IMR-90 (cell line): ENCODE measurements around the gene NFATC3. TPM values are rescaled to one million over a fixed set of nuclear protein-coding genes. Genes with fewer than 3 reads are reported as not detected.

ENCODE experiments used
- ATAC-seq: fragments of 200-7000 bp; cut with Tn5 transposase; 2 replicates; pipeline ENCODE4 v1.9.1; 2020; ENCODE audit warnings: low read depth, mild to moderate bottlenecking, moderate library complexity
- BruUV-seq: library from RNA; stranded (reverse); fragments of 400-500 nt; replicated peaks from 2 replicates; lab custom pipeline; 2021; lab: Mats Ljungman, UMichigan
- CTCF ChIA-PET: fragments of 300-600 bp; formaldehyde crosslinking; extraction: SDS; loops from one replicate; lab custom pipeline; 2021; ENCODE audit warnings: antibody characterized with exemption; lab: Yijun Ruan, JAX
- POLR2A ChIA-PET: fragments of 300-600 bp; sonication (Branson Sonifier 250); formaldehyde crosslinking; loops from one replicate; lab custom pipeline; 2022; ENCODE audit warnings: antibody characterized with exemption; ENCODE audit not compliant: unreplicated experiment; lab: Charles Lee
- DNase-seq: peaks from one replicate; pipeline ENCODE4 v3.0.0; 2013
- H2AFZ ChIP-seq: replicated peaks from 2 replicates; pipeline ENCODE3; 2013; ENCODE audit warnings: low read length, mild to moderate bottlenecking; ENCODE audit not compliant: poor library complexity
- H2AK5ac ChIP-seq: 2 replicates; pipeline ENCODE4 v1.6.1; 2013; ENCODE audit warnings: low read depth, low read length, inconsistent platforms
- H2AK9ac ChIP-seq: replicated peaks from 2 replicates; pipeline ENCODE3; 2013; ENCODE audit warnings: mild to moderate bottlenecking, low read depth, low read length, moderate library complexity; ENCODE audit not compliant: poor library complexity
- H2BK120ac ChIP-seq: 2 replicates; pipeline ENCODE4 v1.6.1; 2013; ENCODE audit warnings: low read depth, low read length, inconsistent platforms
- H2BK15ac ChIP-seq: 3 replicates; pipeline ENCODE4 v1.6.1; 2013; ENCODE audit warnings: low read depth, low read length, inconsistent platforms
- H2BK20ac ChIP-seq: 2 replicates; pipeline ENCODE4 v1.6.1; 2013; ENCODE audit warnings: low read depth, mild to moderate bottlenecking, inconsistent platforms, low read length, moderate library complexity
- H2BK5ac ChIP-seq: 2 replicates; pipeline ENCODE4 v1.6.1; 2013; ENCODE audit warnings: mild to moderate bottlenecking, low read depth, low read length, inconsistent platforms; ENCODE audit not compliant: poor library complexity, severe bottlenecking
- H3K14ac ChIP-seq: replicated peaks from 2 replicates; pipeline ENCODE4 v1.6.1; 2013; ENCODE audit warnings: low read depth, low read length, inconsistent platforms
- H3K18ac ChIP-seq: 2 replicates; pipeline ENCODE4 v1.6.1; 2013; ENCODE audit warnings: low read depth, low read length, control low read depth
- H3K23ac ChIP-seq: 2 replicates; pipeline ENCODE4 v1.6.1; 2013; ENCODE audit warnings: low read depth, low read length, inconsistent platforms
- H3K27ac ChIP-seq: 2 replicates; pipeline ENCODE4 v1.5.1; 2013; ENCODE audit warnings: mild to moderate bottlenecking, control low read depth, low read length; ENCODE audit not compliant: insufficient read depth
- H3K27me3 ChIP-seq: 2 replicates; pipeline ENCODE4 v1.6.1; 2013; ENCODE audit warnings: low read length; ENCODE audit not compliant: control insufficient read depth, insufficient read depth
- H3K36me3 ChIP-seq: 2 replicates; pipeline ENCODE4 v1.6.1; 2013; ENCODE audit warnings: low read length, mixed read lengths; ENCODE audit not compliant: control insufficient read depth, insufficient read depth
- H3K4ac ChIP-seq: 2 replicates; pipeline ENCODE4 v1.6.1; 2013; ENCODE audit warnings: low read depth, low read length, inconsistent platforms
- H3K4me1 ChIP-seq: 2 replicates; pipeline ENCODE4 v1.6.1; 2013; ENCODE audit warnings: low read length, mixed read lengths; ENCODE audit not compliant: control insufficient read depth, insufficient read depth
- H3K4me2 ChIP-seq: 2 replicates; pipeline ENCODE4 v1.6.1; 2013; ENCODE audit warnings: low read depth, mild to moderate bottlenecking, control low read depth, low read length, moderate library complexity
- H3K4me3 ChIP-seq: 2 replicates; pipeline ENCODE4 v1.5.1; 2013; ENCODE audit warnings: low read depth, mild to moderate bottlenecking, control low read depth, low read length, moderate library complexity; ENCODE audit not compliant: insufficient read depth
- H3K56ac ChIP-seq: 2 replicates; pipeline ENCODE4 v1.6.1; 2013; ENCODE audit warnings: low read length, inconsistent platforms; ENCODE audit not compliant: insufficient read depth; ENCODE audit errors: extremely low read depth
- H3K79me1 ChIP-seq, 2 experiments: 2 replicates each; pipeline ENCODE4 v1.6.1; 2013; ENCODE audit warnings: low read length in 2 of 2, inconsistent platforms in 1 of 2, low read depth in 1 of 2
- H3K9ac ChIP-seq: 2 replicates; pipeline ENCODE4 v1.6.1; 2013; ENCODE audit warnings: low read depth, low read length, control low read depth
- H3K9me1 ChIP-seq: 2 replicates; pipeline ENCODE4 v1.6.1; 2013; ENCODE audit warnings: low read length, inconsistent platforms; ENCODE audit not compliant: insufficient read depth
- H3K9me3 ChIP-seq: 2 replicates; pipeline ENCODE4 v1.6.1; 2013; ENCODE audit warnings: low read length; ENCODE audit not compliant: control insufficient read depth, insufficient read depth
- H4K20me1 ChIP-seq: 2 replicates; pipeline ENCODE4 v1.6.1; 2013; ENCODE audit warnings: low read length, inconsistent platforms; ENCODE audit not compliant: insufficient read depth
- H4K5ac ChIP-seq: 2 replicates; pipeline ENCODE4 v1.6.1; 2013; ENCODE audit warnings: mild to moderate bottlenecking, low read depth, low read length, control low read depth
- H4K8ac ChIP-seq, 2 experiments: 2 replicates each; pipeline ENCODE4 v1.6.1; 2013; ENCODE audit warnings: low read depth in 2 of 2, low read length in 2 of 2, control low read depth in 1 of 2, inconsistent platforms in 1 of 2
- H4K91ac ChIP-seq: 2 replicates; pipeline ENCODE4 v1.6.1; 2013; ENCODE audit warnings: low read depth, low read length, inconsistent platforms; ENCODE audit not compliant: insufficient read depth
- BHLHE40 ChIP-seq: fragments of 150-350 bp; IDR thresholded peaks from 2 replicates; pipeline ENCODE4 v1.6.1; 2016; ENCODE audit warnings: mild to moderate bottlenecking, low read depth, low read length
- CEBPB ChIP-seq: IDR thresholded peaks from 2 replicates; pipeline ENCODE4 v1.6.1; 2012; ENCODE audit warnings: low read depth, low read length, improper control_type of control experiment
- CHD1 ChIP-seq: IDR thresholded peaks from 2 replicates; pipeline ENCODE4 v1.6.1; 2012; ENCODE audit warnings: low read depth, low read length, improper control_type of control experiment
- FOS ChIP-seq: fragments of 150-350 bp; IDR thresholded peaks from 2 replicates; pipeline ENCODE4 v1.6.1; 2016; ENCODE audit warnings: low read depth, low read length
- MAFK ChIP-seq: IDR thresholded peaks from 2 replicates; pipeline ENCODE4 v1.6.1; 2012; ENCODE audit warnings: low read depth, low read length, improper control_type of control experiment
- MAZ ChIP-seq: IDR thresholded peaks from 2 replicates; pipeline ENCODE4 v1.6.1; 2012; ENCODE audit warnings: low read depth, mild to moderate bottlenecking, low read length, improper control_type of control experiment, moderate library complexity, borderline replicate concordance
- MXI1 ChIP-seq: IDR thresholded peaks from 2 replicates; pipeline ENCODE4 v1.6.1; 2012; ENCODE audit warnings: low read depth, mild to moderate bottlenecking, low read length, moderate library complexity, borderline replicate concordance
- NFE2L2 ChIP-seq: fragments of 150-350 bp; IDR thresholded peaks from 2 replicates; pipeline ENCODE4 v1.6.1; 2016; ENCODE audit warnings: low read depth, mild to moderate bottlenecking, low read length
- POLR2A ChIP-seq: IDR thresholded peaks from 2 replicates; pipeline ENCODE4 v1.6.1; 2012; ENCODE audit warnings: mild to moderate bottlenecking, low read depth, low read length
- RAD21 ChIP-seq: IDR thresholded peaks from 2 replicates; pipeline ENCODE4 v1.6.1; 2012; ENCODE audit warnings: low read length, improper control_type of control experiment
- RCOR1 ChIP-seq: IDR thresholded peaks from 2 replicates; pipeline ENCODE4 v1.6.1; 2012; ENCODE audit warnings: mild to moderate bottlenecking, low read length, improper control_type of control experiment; ENCODE audit not compliant: insufficient replicate concordance
- RFX5 ChIP-seq: IDR thresholded peaks from 2 replicates; pipeline ENCODE4 v1.8.0; 2012; ENCODE audit warnings: low read depth, mild to moderate bottlenecking, low read length, moderate library complexity
- SMC3 ChIP-seq: fragments of 150-350 bp; IDR thresholded peaks from 2 replicates; pipeline ENCODE4 v1.6.1; 2016; ENCODE audit warnings: low read depth, mild to moderate bottlenecking, antibody characterized with exemption, low read length, moderate library complexity
- dilution Hi-C: fragments of 300-500 bp; cut with HindIII; formaldehyde crosslinking; loops from one replicate; pipeline ENCODE4 v1.14.3; 2018; ENCODE audit warnings: low sequenced_read_pairs; ENCODE audit not compliant: unreplicated experiment
- in situ Hi-C: fragments of 300-500 bp; cut with MboI; formaldehyde crosslinking; loops from 3 replicates; pipeline ENCODE4 v1.14.3; 2019; ENCODE audit warnings: low sequenced_read_pairs, inconsistent platforms, mixed read lengths
- intact Hi-C: fragments of 100-400 bp; cut with micrococcal nuclease; formaldehyde crosslinking; loops from 2 replicates; pipeline ENCODE4 v1.10.0; 2022
- polyA plus RNA-seq, 3 experiments: library from polyadenylated mRNA; depleted of rRNA; stranded (reverse); fragments of >200 nt; gene quantifications; 2 replicates each; pipeline ENCODE4 v1.2.3, GENCODE V29; 2012; ENCODE audit warnings: low replicate concordance in 1 of 3
- total RNA-seq: library from RNA; depleted of rRNA; stranded (reverse); fragments of >200 nt; gene quantifications from 2 replicates; pipeline ENCODE4 v1.2.3, GENCODE V29; 2012
- TF ChIP-seq, protein P1 (sequence below): conservative IDR thresholded peaks from 2 replicates; pipeline ENCODE4 v1.5.1; 2012; ENCODE audit warnings: mild to moderate bottlenecking, low read depth, low read length, improper control_type of control experiment
- TF ChIP-seq, protein P2 (sequence below): fragments of 150-350 bp; IDR thresholded peaks from 2 replicates; pipeline ENCODE4 v1.6.1; 2017; ENCODE audit warnings: mild to moderate bottlenecking, antibody characterized with exemption, low read length, low read depth
- TF ChIP-seq, protein P3 (sequence below): fragments of 150-350 bp; IDR thresholded peaks from 2 replicates; pipeline ENCODE4 v1.6.1; 2016; ENCODE audit warnings: low read depth, mild to moderate bottlenecking, low read length, moderate library complexity, borderline replicate concordance

NFATC3 gene
- total and polyA plus RNA-seq, 2 of the 4 experiments (the other 2 are of a cell fraction): 6.3 to 21.5 TPM

DNA sequence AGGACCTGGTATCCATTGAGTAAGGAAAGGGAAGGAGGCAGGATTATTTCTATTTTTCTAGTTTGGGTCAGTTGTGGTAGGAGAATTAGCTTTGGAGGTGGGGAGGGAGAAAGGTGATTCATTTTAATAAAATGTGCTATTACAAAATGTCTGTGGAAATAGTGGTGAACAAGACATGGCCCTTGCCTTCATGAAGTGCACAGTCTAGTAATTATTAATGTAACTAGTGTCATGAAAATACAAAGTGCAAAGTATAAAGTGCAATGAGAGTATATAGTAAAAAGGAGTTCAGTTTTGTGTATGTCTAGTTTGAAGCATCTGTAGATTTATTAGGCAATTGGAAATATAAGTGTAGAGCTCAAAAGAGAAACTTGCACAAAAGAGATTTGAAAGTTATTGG is 11.9 kb downstream of the NFATC3 start:
- POLR2A ChIA-PET: no interaction called here
- intact Hi-C loops: no loop called here

More for the DNA sequence above, 11.9 kb downstream of the NFATC3 start:
- H3K4ac ChIP-seq: no peak overlapping the region
- H3K14ac ChIP-seq: no peak overlapping the region
- H2BK15ac ChIP-seq: no peak overlapping the region
- no peak overlapping the region for H4K5ac ChIP-seq
- peaks cover 2% of the 10 kb centered on the region; the same call in 1 of the 2 replicates for H3K4me1 ChIP-seq
- no peak for ATAC-seq
- no peak overlapping the region for H2BK120ac ChIP-seq
- dilution Hi-C loops (no loop called here), in situ Hi-C loops (loop anchor here (10.0 kb wide), 1 partner anchor 128 kb away; no protein-coding TSS in a partner anchor)
- H3K36me3 ChIP-seq: no peaks in the 10 kb centered on the region
- H3K9me3 ChIP-seq: no peaks in the 10 kb centered on the region
- DNase-seq: no peak
- no peak overlapping the region for H3K27ac ChIP-seq
- H3K18ac ChIP-seq: no peak overlapping the region
- H3K4me2 ChIP-seq: no peak overlapping the region
- H4K91ac ChIP-seq: no peak overlapping the region
- no peak overlapping the region for H4K8ac ChIP-seq
- no peak overlapping the region for H3K56ac ChIP-seq
- no peak overlapping the region for H3K23ac ChIP-seq
- CTCF ChIA-PET: no interaction called here
- no peak overlapping the region for H2AK5ac ChIP-seq
- H2BK20ac ChIP-seq: no peak overlapping the region
- no peak overlapping the region for H3K9ac ChIP-seq
- TF ChIP-seq BHLHE40: no peak
- TF ChIP-seq MAFK: no peak
- no peak for TF ChIP-seq NFE2L2
- no peak for TF ChIP-seq FOS
- TF ChIP-seq SMC3: no peak
- TF ChIP-seq RCOR1: no peak
- no peak for TF ChIP-seq MXI1
- no peak for TF ChIP-seq CEBPB
- TF ChIP-seq CHD1: no peak
- no peak for TF ChIP-seq MAZ
- TF ChIP-seq, protein P1, sequence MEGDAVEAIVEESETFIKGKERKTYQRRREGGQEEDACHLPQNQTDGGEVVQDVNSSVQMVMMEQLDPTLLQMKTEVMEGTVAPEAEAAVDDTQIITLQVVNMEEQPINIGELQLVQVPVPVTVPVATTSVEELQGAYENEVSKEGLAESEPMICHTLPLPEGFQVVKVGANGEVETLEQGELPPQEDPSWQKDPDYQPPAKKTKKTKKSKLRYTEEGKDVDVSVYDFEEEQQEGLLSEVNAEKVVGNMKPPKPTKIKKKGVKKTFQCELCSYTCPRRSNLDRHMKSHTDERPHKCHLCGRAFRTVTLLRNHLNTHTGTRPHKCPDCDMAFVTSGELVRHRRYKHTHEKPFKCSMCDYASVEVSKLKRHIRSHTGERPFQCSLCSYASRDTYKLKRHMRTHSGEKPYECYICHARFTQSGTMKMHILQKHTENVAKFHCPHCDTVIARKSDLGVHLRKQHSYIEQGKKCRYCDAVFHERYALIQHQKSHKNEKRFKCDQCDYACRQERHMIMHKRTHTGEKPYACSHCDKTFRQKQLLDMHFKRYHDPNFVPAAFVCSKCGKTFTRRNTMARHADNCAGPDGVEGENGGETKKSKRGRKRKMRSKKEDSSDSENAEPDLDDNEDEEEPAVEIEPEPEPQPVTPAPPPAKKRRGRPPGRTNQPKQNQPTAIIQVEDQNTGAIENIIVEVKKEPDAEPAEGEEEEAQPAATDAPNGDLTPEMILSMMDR: no peak
- TF ChIP-seq RFX5: no peak
- TF ChIP-seq POLR2A: no peak
- TF ChIP-seq, protein P2, sequence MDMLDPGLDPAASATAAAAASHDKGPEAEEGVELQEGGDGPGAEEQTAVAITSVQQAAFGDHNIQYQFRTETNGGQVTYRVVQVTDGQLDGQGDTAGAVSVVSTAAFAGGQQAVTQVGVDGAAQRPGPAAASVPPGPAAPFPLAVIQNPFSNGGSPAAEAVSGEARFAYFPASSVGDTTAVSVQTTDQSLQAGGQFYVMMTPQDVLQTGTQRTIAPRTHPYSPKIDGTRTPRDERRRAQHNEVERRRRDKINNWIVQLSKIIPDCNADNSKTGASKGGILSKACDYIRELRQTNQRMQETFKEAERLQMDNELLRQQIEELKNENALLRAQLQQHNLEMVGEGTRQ: no peak
- TF ChIP-seq RAD21: no peak
- TF ChIP-seq, protein P3, sequence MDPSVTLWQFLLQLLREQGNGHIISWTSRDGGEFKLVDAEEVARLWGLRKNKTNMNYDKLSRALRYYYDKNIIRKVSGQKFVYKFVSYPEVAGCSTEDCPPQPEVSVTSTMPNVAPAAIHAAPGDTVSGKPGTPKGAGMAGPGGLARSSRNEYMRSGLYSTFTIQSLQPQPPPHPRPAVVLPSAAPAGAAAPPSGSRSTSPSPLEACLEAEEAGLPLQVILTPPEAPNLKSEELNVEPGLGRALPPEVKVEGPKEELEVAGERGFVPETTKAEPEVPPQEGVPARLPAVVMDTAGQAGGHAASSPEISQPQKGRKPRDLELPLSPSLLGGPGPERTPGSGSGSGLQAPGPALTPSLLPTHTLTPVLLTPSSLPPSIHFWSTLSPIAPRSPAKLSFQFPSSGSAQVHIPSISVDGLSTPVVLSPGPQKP: no peak
- no peaks in the 10 kb centered on the region for H3K27me3 ChIP-seq
- H2AFZ ChIP-seq: no peak overlapping the region
- no peak overlapping the region for H2BK5ac ChIP-seq
- BruUV-seq: no TSS peak
- H4K20me1 ChIP-seq: peaks cover 22% of the 10 kb centered on the region
- H2AK9ac ChIP-seq: no peak overlapping the region
- H3K9me1 ChIP-seq: peaks cover 5% of the 10 kb centered on the region
- H3K79me1 ChIP-seq: peaks cover 34 to 70% of the 10 kb centered on the region in 2 experiments
- H3K4me3 ChIP-seq: no peak overlapping the region
